GM19395 (cell line): Measurements from ENCODE around the gene ZNF85.
"Not testable (repeated sequence)": the region's sequence is repeated elsewhere in the genome, so short reads cannot be mapped to it uniquely, and the experiment has no call there.

Source experiments
- ATAC-seq: cut with Tn5 transposase; IDR thresholded peaks from one replicate; pipeline ENCODE4 v1.9.1; 2021; ENCODE audit warnings: mild to moderate bottlenecking, moderate library complexity; ENCODE audit not compliant: unreplicated experiment

ZNF85 gene

DNA sequence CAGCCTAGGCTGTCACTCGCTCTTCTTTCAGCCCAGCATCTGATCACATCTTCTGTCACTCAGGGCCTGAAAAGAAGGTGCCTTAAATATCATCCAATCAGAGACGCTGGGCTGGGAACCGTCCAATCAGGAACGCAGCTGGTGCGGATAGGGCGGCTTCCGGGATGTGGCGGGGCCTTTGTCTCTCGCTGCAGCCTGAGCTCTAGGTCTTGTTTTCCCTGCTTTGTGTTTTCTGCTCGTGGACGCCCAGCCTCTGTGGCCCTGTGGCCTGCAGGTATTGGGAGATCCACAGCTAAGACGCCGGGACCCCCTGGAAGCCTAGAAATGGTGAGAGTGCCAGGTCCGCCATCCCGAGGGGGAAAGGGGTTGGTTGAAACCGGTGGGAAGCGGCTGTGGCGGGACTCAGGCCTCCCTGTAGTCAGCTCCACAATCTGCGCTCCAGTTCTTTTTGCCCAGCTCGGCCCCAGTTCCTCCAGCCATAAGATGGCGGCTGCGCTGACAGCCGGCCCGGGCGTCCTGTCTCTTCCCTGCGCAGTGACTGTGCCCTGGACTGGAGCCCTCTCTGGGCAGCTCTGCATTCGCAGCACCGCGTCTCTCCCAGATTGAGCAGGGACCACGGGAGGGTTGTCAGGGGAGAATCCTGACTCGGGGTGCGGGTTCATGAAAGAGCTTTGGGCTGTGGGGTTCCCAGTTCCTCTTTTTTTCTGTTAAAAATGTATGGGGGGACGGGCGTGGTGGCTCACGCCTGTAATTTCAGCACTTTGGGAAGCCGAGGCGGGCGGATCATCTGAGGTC, at the start of gene ZNF85:
Gene ZNF85, plus strand, starts transcription at position 175 of the 795 bp plus-strand sequence. Its CDS starts 150 bp downstream, at position 325.
- peak; percentile 98 for ATAC-seq

DNA sequence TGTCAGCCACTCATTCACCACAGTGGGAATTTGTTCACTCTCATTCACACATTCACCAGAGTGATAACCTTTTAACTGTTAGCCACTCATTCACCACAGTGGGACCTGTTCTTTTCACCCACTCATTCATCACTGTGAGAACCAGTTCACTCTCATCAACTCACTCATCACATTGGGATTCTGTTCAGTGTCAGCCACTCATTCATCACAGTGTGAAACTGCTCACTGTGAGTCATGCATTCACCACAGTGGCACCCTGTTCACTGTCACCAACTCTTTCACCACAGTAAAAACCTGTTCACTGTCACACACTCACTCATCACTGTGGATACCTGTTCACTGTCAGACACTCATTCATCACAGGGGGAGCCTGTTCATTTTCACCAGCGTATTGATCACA, 43.5 kb upstream of the ZNF85 start:
- ATAC-seq, result no peak

DNA sequence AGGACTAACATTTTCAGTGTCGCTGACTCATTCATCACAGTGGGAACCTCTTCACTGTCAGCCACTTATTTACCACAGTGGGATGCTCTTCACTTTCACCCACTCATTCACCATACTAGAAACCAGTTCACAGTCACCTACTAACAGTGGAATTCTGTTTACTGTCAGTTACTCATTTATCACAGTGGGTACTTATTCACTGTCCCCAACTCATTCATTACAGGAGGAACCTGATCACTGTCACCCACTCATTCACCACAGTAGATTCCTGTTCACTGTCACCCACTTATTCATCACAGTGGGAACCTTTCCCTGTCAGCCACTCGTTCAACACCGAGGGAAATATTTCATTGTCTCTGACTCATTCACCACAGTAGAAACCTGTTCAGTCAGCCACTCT, 10.1 kb upstream of the ZNF85 start:
- no peak for ATAC-seq

DNA sequence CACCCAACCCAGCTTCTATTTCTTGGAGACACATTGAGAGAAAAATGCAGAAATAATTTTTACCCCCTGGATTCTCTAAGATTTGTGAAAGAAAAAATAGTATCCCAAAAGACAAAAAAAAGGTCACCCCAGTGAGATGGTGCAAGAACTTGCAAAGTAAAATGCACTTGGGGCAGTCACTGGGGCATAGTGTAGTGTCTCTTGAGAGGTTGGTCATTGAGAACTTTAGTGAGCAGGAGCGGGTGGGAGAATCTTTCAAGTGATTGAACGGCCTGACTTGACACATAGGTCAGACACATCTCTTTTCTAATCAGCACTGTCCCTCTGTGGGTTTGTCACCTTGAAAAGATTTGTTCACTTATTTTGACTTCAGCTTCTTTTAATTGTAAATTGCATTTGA, 2.4 kb downstream of the ZNF85 start:
- ATAC-seq, result no peak

DNA sequence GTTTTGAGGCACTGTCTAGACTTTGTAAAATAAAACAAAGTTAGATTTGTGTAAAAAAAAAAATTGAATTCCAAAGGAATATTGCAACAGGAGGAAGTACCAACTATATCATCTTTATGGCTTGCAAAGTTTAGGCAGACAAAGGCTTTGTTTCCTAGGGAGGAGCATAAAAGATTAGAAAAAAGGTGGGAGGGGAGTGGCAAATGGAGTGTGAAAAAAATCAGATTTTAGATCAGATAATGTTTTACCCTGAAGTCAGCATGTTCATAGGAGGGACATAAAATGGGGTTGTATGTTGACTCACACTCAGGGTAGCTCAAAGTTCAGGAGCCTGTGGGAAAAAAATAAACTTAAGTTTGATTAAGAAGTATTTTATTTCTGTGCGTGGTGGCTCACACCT, 3.7 kb downstream of the ZNF85 start:
- ATAC-seq, result no peak

DNA sequence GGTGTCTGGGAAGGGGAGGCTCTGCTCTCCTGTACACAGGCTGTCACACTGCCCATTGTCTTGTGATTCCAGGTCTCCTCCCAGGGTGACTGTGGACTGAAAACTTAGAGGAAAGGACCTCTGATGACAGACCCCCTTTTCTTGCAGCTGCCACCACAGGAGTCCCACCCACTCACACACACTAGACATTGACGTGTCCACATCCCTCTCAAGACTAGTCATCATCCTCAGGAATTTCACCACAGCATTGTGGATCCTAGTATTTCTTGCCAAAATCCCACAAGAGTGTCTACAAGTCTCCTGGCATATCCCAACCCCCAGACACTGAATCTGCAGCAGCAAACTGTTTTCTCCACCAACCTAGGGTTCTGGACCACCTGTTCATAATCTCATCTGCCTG, 5.3 kb downstream of the ZNF85 start:
- no peak for ATAC-seq

DNA sequence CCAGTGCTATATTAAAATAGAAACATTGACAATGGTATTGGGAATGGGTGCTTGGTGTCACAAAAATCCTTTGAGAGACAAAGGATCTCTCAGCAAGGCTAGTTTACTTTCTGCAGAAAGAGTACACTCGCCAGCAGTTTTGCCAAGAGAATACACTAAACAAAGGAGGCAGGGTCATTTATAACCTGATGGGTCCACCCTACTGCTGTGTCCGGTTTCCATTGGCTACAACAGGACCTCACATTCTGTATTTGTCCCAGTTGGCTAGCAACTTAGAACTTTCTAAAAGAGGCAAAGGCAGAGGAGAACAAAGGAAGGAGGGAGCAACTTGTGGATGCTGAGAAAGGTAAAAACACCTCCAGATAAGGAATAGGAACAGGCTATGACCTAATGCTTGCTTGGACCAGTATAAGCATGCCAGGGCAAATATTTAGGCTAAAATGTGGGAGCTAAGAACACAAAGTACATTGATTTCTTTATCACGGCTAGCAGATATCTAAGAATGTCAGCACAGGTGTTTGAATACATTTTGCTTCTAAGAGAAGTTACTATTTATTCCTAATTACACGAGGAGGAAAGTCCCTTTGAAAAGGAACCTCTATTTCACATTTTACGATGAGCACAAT, 13.4 kb downstream of the ZNF85 start:
- not testable (repeated sequence) for ATAC-seq

DNA sequence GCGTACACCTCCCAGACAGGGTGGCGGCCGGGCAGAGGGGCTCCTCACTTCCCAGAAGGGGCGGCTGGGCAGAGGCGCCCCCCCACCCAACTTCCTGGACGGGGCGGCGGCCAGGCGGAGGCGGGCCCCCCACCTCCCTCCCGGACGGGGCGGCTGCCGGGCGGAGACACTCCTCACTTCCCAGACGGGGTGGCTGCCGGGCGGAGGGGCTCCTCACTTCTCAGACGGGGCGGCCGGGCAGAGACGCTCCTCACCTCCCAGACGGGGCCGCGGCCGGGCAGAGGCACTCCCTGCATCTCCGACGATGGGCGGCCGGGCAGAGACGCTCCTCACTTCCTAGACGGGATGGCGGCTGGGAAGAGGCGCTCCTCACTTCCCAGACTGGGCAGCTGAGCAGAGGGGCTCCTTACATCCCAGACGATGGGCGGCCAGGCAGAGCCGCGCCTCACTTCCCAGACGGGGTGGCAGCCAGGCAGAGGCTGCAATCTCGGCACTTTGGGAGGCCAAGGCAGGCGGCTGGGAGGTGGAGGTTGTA, 29.6 kb downstream of the ZNF85 start:
- not testable (repeated sequence) for ATAC-seq

DNA sequence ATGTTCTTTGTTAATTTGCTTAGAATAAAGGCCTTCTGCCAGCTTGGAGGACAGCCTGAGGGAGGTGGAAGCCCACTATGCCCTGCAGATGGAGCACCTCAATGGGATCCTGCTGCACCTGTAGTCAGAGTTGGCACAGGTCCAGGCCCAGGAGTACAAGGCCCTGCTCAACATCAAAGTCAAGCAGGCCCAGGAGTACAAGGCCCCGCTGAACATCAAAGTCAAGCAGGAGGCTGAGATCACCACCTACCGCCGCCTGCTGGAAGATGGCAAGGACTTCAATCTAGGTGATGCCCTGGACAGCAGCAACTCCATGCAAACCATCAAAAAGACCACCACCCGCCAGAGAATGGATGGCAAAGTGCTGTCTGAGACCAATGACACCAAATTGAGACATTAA, 41.7 kb downstream of the ZNF85 start:
- no peak for ATAC-seq

DNA sequence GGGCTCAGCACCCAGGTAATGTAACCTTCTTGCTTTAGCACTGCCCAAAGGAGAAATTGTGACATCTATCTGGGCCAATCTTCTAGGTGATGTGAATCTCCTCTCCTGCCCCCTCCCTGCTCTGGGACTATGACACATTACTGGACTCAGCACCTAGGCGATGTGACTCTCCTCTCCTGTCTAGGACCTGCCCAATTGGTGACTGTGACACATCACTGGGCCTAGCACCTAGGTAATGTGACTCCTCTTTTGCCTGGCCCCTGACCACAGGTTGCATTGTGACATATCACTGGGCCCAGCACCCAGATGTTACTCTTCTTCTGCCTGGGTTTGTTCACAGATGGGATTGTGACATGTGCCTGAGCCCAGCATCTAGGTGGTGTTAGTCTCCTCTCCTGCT, 45.0 kb downstream of the ZNF85 start:
- no peak for ATAC-seq

DNA sequence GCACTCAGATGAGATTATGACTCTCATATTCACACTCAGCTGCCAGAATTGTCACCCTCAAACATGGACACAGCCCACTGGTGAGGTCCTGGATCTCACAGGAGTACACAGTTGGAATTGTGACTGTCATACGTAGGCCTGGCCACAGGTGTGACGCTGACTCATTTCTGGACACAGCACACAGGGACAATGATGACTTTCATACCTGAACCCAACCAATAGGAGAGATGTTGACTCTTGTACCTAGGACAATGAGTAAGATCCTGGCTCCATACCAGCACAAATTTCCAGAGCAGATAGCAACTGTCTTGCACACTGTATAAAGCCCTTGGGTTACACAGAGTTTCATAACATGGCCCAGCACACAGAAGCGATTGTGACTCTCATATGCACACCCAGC, 46.4 kb downstream of the ZNF85 start:
- no peak for ATAC-seq

DNA sequence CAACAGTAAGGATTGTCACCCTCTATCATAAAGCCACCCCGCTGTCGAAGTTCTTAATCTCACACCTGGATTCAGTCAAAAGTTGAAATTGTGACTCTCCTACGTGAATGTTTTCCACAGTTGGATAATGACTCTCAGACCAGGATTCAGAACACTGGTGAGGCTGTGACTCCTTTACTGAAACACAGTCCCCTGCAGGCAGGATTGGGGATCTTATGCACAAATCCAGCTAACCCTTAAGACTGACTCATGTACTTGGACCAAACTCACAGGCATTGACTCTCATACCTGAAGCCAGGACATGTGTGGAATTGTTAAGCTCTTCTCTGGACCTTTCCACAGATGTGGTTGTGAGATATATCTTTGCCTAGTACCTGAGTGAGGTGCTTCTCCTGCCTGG, 46.8 kb downstream of the ZNF85 start:
- ATAC-seq, result no peak

DNA sequence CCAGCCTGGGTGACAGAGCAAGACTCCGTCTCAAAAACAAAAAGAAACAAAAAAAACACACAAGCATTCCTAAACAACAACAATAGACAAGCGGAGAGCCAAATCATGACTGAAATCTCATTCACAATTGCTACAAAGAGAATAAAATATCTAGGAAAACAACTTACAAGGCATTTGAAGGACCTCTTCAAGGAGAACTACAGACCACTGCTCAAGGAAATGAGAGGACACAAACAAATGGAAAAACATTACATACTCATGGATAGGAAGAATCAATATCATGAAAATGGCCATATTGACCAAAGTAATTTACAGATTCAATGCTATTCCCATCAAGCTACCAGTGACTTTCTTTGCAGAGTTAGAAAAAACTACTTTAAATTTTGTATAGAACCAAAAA, 69.7 kb downstream of the ZNF85 start:
- not testable (repeated sequence) for ATAC-seq

DNA sequence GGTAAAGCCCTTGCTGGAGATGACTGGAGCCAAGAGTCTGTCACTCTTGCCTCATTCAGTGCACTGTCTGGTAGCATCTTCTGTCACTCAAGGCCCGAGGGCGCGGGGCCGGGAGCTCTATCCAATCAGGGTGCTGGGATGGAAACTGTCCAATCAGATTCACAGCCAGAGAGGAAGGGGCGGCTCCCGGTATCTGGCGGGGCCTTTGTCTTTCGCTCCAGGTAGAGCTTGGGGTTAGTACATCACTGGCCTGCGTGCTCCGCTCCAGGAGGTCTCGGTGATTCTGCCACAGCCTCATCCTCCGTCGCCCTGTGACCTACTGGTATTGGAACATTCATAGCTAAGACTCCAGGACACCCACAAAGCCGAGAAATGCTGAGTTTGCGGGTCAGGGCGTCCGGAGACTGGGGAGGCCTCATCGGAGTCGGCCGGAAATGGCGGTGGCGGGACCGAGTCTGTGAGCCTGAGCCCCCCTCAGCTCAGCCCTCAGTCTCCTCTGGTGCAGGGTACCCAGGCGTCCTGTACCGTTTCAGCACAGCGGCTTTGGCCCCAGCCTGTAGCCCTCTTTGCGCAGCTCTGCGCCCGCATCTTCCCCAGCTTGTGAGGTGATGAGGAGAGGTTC, 76.8 kb downstream of the ZNF85 start:
- peak; percentile 100 for ATAC-seq
